DND-41 (cell line): ENCODE results near the gene CFAP44.

Experiments used
- CTCF ChIP-seq: IDR thresholded peaks from 2 replicates; pipeline ENCODE4 v1.5.1; 2012; ENCODE audit warnings: borderline replicate concordance, low read length, moderate library complexity, mild to moderate bottlenecking; ENCODE audit not compliant: poor library complexity, severe bottlenecking; ENCODE audit errors: extremely low read depth
- EZH2 ChIP-seq: IDR thresholded peaks from 3 replicates; pipeline ENCODE4 v1.6.1; 2012; ENCODE audit warnings: borderline replicate concordance, low read depth, mild to moderate bottlenecking, moderate library complexity, low read length, inconsistent platforms; ENCODE audit not compliant: severe bottlenecking

DNA sequence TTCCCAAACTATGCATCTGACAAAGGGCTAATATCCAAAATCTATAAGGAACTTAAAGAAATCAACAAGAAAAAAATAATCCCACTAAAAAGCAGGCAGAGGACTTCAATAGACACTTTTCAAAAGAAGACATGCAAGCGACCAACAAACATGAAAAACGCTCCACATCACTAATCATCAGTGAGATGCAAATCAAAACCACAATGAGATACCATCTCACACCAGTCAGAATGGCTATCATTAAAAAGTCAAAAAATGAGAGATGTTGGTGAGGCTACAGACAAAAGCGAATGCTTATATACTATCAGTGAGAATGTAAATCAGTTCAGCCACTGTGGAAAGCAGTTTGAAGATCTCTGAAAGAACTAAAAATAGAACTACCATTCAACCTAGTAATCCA, 20.2 kb downstream of the CFAP44 start:
- TF ChIP-seq CTCF (no peak), EZH2 (no peak)
